Measurements from ENCODE around the gene R3HDM2.

The R3HDM2 gene

GRCh38 chr12:57430931-57431566 lies at the start of gene R3HDM2:
TSS of gene R3HDM2 (minus strand) at chr12:57431043. CDS start at chr12:57310428, 120,615 bp downstream.
- ChIA-PET POLR2A (no interaction called here), CTCF (interaction anchor here (1.2 to 14.6 kb wide), 3 partner anchors 11 to 28 kb away, joined by 4 to 178 read pairs (median 10); partner anchors contain the start of genes GLI1 and INHBE)
- peak; percentile 97 for DNase-seq (ENCODE audit: extremely low spot score)
- TF ChIP-seq CTCF (IDR thresholded peaks at IDR 0.05; ENCODE audit: control extremely low read depth, extremely low read depth, low read depth, missing control alignments) = no peak

- CTCF ChIA-PET = interaction anchor here (1.7 to 11.0 kb wide), 4 partner anchors 17 to 172 kb away, joined by 4 to 171 read pairs (median 39); partner anchors contain the start of genes B4GALNT1, GLI1 and INHBE
- POLR2A ChIA-PET = interaction anchor here (0.5 to 2.1 kb wide), 5 partner anchors 15 to 1146 kb away, joined by 3 to 5 read pairs (median 5); partner anchors contain the start of genes DDIT3, GLI1 and PAN2
- TF ChIP-seq CTCF (IDR thresholded peaks at IDR 0.05; ENCODE audit: control extremely low read depth, extremely low read depth, low read depth, missing control alignments) = no peak
- peak; percentile 69 for DNase-seq (ENCODE audit: extremely low spot score)
Measured at GRCh38 chr12:57479376-57480115, 48.7 kb upstream of the R3HDM2 start, which contains the start of gene ARHGAP9. TSS of gene ARHGAP9 (minus strand) at chr12:57479866. CDS start at chr12:57479406, 460 bp downstream.

GRCh38 chr12:57479043-57479375 lies 48.2 kb upstream of the R3HDM2 start:
- CTCF ChIA-PET = interaction anchor here (1.7 to 11.0 kb wide), 4 partner anchors 17 to 172 kb away, joined by 4 to 171 read pairs (median 39); partner anchors contain the start of genes B4GALNT1, GLI1 and INHBE
- POLR2A ChIA-PET = interaction anchor here (2.1 kb wide), 1 partner anchor 20 kb away, joined by 5 read pairs; the partner anchor contains the start of gene GLI1
- peak; percentile 7 for TF ChIP-seq CTCF (IDR thresholded peaks at IDR 0.05; ENCODE audit: control extremely low read depth, extremely low read depth, low read depth, missing control alignments)
- no peak for DNase-seq (ENCODE audit: extremely low spot score)

GRCh38 chr12:57477710-57478681 lies 47.2 kb upstream of the R3HDM2 start:
- DNase-seq (ENCODE audit: extremely low spot score) = peak; percentile 67
- POLR2A ChIA-PET = interaction anchor here (1.4 to 2.1 kb wide), 2 partner anchors 19 to 42 kb away, joined by 5 to 6 read pairs; partner anchors contain the start of genes DDIT3 and GLI1
- no peak for TF ChIP-seq CTCF (IDR thresholded peaks at IDR 0.05; ENCODE audit: control extremely low read depth, extremely low read depth, low read depth, missing control alignments)
- CTCF ChIA-PET = interaction anchor here (1.0 to 11.0 kb wide), 4 partner anchors 16 to 239 kb away, joined by 3 to 171 read pairs (median 38); partner anchors contain the start of genes GLI1 and INHBE

- no peak for TF ChIP-seq CTCF (IDR thresholded peaks at IDR 0.05; ENCODE audit: control extremely low read depth, extremely low read depth, low read depth, missing control alignments)
- ChIA-PET CTCF (interaction anchor here (1.0 to 11.0 kb wide), 6 partner anchors 10 to 238 kb away, joined by 3 to 171 read pairs (median 3); partner anchors contain the start of genes GLI1 and INHBE), POLR2A (interaction anchor here (0.6 to 1.4 kb wide), 2 partner anchors 43 to 1375 kb away, joined by 5 to 6 read pairs; partner anchors contain the start of gene DDIT3)
- no peak for DNase-seq (ENCODE audit: extremely low spot score)
Measured at GRCh38 chr12:57476993-57477709, 46.3 kb upstream of the R3HDM2 start.

Measured in GM10248 (cell line).